SK-N-SH (cell line): ENCODE measurements around the gene TMPRSS11E. TPM values are rescaled to one million over a fixed set of nuclear protein-coding genes. Genes with fewer than 3 reads are reported as not detected.

Experiments used
- CTCF ChIA-PET: fragments of 300-600, 350-600 bp; formaldehyde crosslinking; extraction: SDS; loops from one replicate; lab custom pipeline; 2021; lab: Yijun Ruan, JAX
- POLR2A ChIA-PET: fragments of 350-600 bp; sonication (Branson Sonifier 250); formaldehyde crosslinking; extraction: SDS; loops from one replicate; lab custom pipeline; 2020; ENCODE audit warnings: antibody characterized with exemption, inconsistent platforms; lab: Yijun Ruan, JAX
- DNase-seq: peaks from one replicate; pipeline ENCODE4 v3.0.0; 2012
- H2AFZ ChIP-seq: fragments of 200-600 bp; sonication (generic); 2 replicates; pipeline ENCODE4 v1.8.1; 2016; ENCODE audit warnings: antibody characterized with exemption, mild to moderate bottlenecking, low read depth
- H3F3A ChIP-seq: fragments of 200-600 bp; sonication (generic); replicated peaks from 2 replicates; pipeline ENCODE3; 2016; ENCODE audit warnings: antibody characterized with exemption, mild to moderate bottlenecking; ENCODE audit not compliant: insufficient read depth
- H3K27ac ChIP-seq, 2 experiments: fragments of 200-500 bp in 1 of 2; fragments of 200-600 bp in 1 of 2; sonication (Bioruptor generic) in 1 of 2; sonication (generic), shearing (Covaris generic) in 1 of 2; 2 replicates each; pipeline versions ENCODE4 v1.5.1 to v1.6.1; 2014 to 2016; ENCODE audit warnings: low read depth in 2 of 2, inconsistent platforms in 1 of 2, low read length in 1 of 2, mild to moderate bottlenecking in 1 of 2, mixed read lengths in 1 of 2
- H3K27me3 ChIP-seq: fragments of 200-600 bp; sonication (generic), shearing (Covaris generic); 2 replicates; pipeline ENCODE4 v1.6.1; 2016; ENCODE audit warnings: mixed run types; ENCODE audit not compliant: insufficient read depth
- H3K36me3 ChIP-seq, 2 experiments: fragments of 200-500 bp in 1 of 2; fragments of 200-600 bp in 1 of 2; sonication (Bioruptor generic) in 1 of 2; sonication (generic) in 1 of 2; replicated peaks in 1 of 2; 2 replicates each; pipeline versions ENCODE3 to v1.5.1; 2014 to 2016; ENCODE audit warnings: low read length in 1 of 2, mild to moderate bottlenecking in 1 of 2; ENCODE audit not compliant: insufficient read depth in 2 of 2, control insufficient read depth in 1 of 2
- H3K4me1 ChIP-seq, 2 experiments: fragments of 200-500 bp in 1 of 2; fragments of 200-600 bp in 1 of 2; sonication (Bioruptor generic) in 1 of 2; sonication (generic), shearing (Covaris generic) in 1 of 2; 2 replicates each; pipeline versions ENCODE4 v1.5.1 to v1.6.1; 2014 to 2016; ENCODE audit warnings: low read depth in 1 of 2, low read length in 1 of 2, mixed run types in 1 of 2; ENCODE audit not compliant: insufficient read depth in 2 of 2, control insufficient read depth in 1 of 2
- H3K4me2 ChIP-seq: fragments of 200-600 bp; sonication (generic), shearing (Covaris generic); 2 replicates; pipeline ENCODE4 v1.6.1; 2017; ENCODE audit warnings: mixed run types
- H3K4me3 ChIP-seq, 2 experiments: fragments of 200-500 bp in 1 of 2; fragments of 200-600 bp in 1 of 2; sonication (Bioruptor generic) in 1 of 2; sonication (generic), shearing (Covaris generic) in 1 of 2; 2 replicates each; pipeline versions ENCODE4 v1.5.1 to v1.8.1; 2014 to 2016; ENCODE audit warnings: low read depth in 2 of 2, inconsistent platforms in 1 of 2, low read length in 1 of 2, mild to moderate bottlenecking in 1 of 2, mixed read lengths in 1 of 2, moderate library complexity in 1 of 2
- H3K79me2 ChIP-seq: fragments of 200-600 bp; sonication (generic); 2 replicates; pipeline ENCODE4 v1.8.1; 2017; ENCODE audit warnings: mild to moderate bottlenecking; ENCODE audit not compliant: insufficient read depth
- H3K9ac ChIP-seq: fragments of 200-600 bp; sonication (generic); 2 replicates; pipeline ENCODE4 v1.6.1; 2017; ENCODE audit warnings: mixed run types
- H3K9me2 ChIP-seq: fragments of 200-600 bp; sonication (generic); 2 replicates; pipeline ENCODE4 v1.6.1; 2017; ENCODE audit warnings: mixed run types
- H3K9me3 ChIP-seq: fragments of 200-600 bp; sonication (generic); 2 replicates; pipeline ENCODE4 v1.6.1; 2017; ENCODE audit warnings: mixed run types, mild to moderate bottlenecking, moderate library complexity
- H4K20me1 ChIP-seq: fragments of 200-600 bp; sonication (generic); 2 replicates; pipeline ENCODE4 v1.6.1; 2017; ENCODE audit warnings: mild to moderate bottlenecking, mixed run types; ENCODE audit not compliant: insufficient read depth
- CTCF ChIP-seq: fragments of 200-600 bp; sonication (generic); IDR thresholded peaks from 2 replicates; pipeline ENCODE4 v1.6.1; 2017; ENCODE audit warnings: antibody characterized with exemption, mild to moderate bottlenecking, moderate library complexity
- ELF1 ChIP-seq: IDR thresholded peaks from 2 replicates; pipeline ENCODE4 v1.4.0; 2012
- EP300 ChIP-seq, 2 experiments: IDR thresholded peaks; 2 replicates each; pipeline versions ENCODE4 v1.4.0 to v1.6.1; 2012; ENCODE audit warnings: borderline replicate concordance in 1 of 2, low read depth in 1 of 2, low read length in 1 of 2
- EZH2phosphoT487 ChIP-seq: fragments of 200-600 bp; sonication (generic); IDR thresholded peaks from 2 replicates; pipeline ENCODE4 v1.6.1; 2017; ENCODE audit warnings: low read depth, mixed run types, mild to moderate bottlenecking, antibody characterized with exemption, moderate library complexity, borderline replicate concordance
- FOXJ3 ChIP-seq: sonication (generic); formaldehyde crosslinking; IDR thresholded peaks from 2 replicates; pipeline ENCODE4 v1.5.1; 2020; ENCODE audit warnings: mild to moderate bottlenecking, missing genetic modification reagents
- IRF3 ChIP-seq: fragments of 150-350 bp; IDR thresholded peaks from 2 replicates; pipeline ENCODE4 v1.6.1; 2016; ENCODE audit warnings: mild to moderate bottlenecking, low read depth, low read length
- MAX ChIP-seq: IDR thresholded peaks from 2 replicates; pipeline ENCODE4 v1.4.0; 2012; ENCODE audit warnings: low read depth
- MXI1 ChIP-seq: IDR thresholded peaks from 2 replicates; pipeline ENCODE4 v1.6.1; 2012; ENCODE audit warnings: mild to moderate bottlenecking, low read depth, low read length, improper control_type of control experiment
- NFIC ChIP-seq: IDR thresholded peaks from 2 replicates; pipeline ENCODE4 v1.4.0; 2012; ENCODE audit warnings: borderline replicate concordance
- RAD21 ChIP-seq: IDR thresholded peaks from 2 replicates; pipeline ENCODE4 v1.6.1; 2012; ENCODE audit warnings: mild to moderate bottlenecking, low read length
- REST ChIP-seq: IDR thresholded peaks from 2 replicates; pipeline ENCODE4 v1.6.1; 2012; ENCODE audit warnings: mild to moderate bottlenecking, low read depth, low read length, moderate library complexity
- RXRA ChIP-seq: IDR thresholded peaks from 2 replicates; pipeline ENCODE4 v1.4.0; 2012; ENCODE audit warnings: low read depth, mild to moderate bottlenecking, borderline replicate concordance
- SMC3 ChIP-seq: IDR thresholded peaks from 2 replicates; pipeline ENCODE4 v1.6.1; 2012; ENCODE audit warnings: low read depth, low read length, improper control_type of control experiment
- TEAD4 ChIP-seq: IDR thresholded peaks from 2 replicates; pipeline ENCODE4 v1.4.0; 2012; ENCODE audit warnings: mild to moderate bottlenecking, borderline replicate concordance; ENCODE audit not compliant: insufficient read depth
- ZBTB33 ChIP-seq: IDR thresholded peaks from 2 replicates; pipeline ENCODE4 v1.4.0; 2012; ENCODE audit warnings: low read depth, borderline replicate concordance
- WGBS: methylation state at CpG from one replicate; pipeline ENCODE4 v1.1.6; 2017; ENCODE audit warnings: low lambda C conversion rate; 5-methylcytosine and 5-hydroxymethylcytosine counted together
- polyA plus RNA-seq, 3 experiments: library from polyadenylated mRNA; depleted of rRNA; stranded (reverse); fragments of >200 nt; gene quantifications; 2 replicates each; pipeline ENCODE4 v1.2.3, GENCODE V29; 2012

The TMPRSS11E gene
- polyA plus RNA-seq, 1 of the 3 experiments (the other 2 are of a cell fraction) = not detected

- no peaks in the 10 kb centered on the region for H4K20me1 ChIP-seq
- H3K4me2 ChIP-seq = no peak overlapping the region
- no peaks in the 10 kb centered on the region for H3K9me3 ChIP-seq
- ChIA-PET POLR2A (no interaction called here), CTCF (interaction anchor here (1.3 kb wide), 2 partner anchors 26 to 129 kb away, joined by 4 to 5 read pairs; no protein-coding TSS in a partner anchor)
- H3K9ac ChIP-seq = no peak overlapping the region
- no peak overlapping the region for H2AFZ ChIP-seq
- H3F3A ChIP-seq = no peaks in the 10 kb centered on the region
- no peaks in the 10 kb centered on the region for H3K79me2 ChIP-seq
- H3K4me3 ChIP-seq = no peak overlapping the region
- no peaks in the 10 kb centered on the region for H3K9me2 ChIP-seq
- H3K36me3 ChIP-seq = no peaks in the 10 kb centered on the region
- no peaks in the 10 kb centered on the region for H3K4me1 ChIP-seq
- H3K27me3 ChIP-seq = no peaks in the 10 kb centered on the region; the same call in 1 of the 2 replicates
- H3K27ac ChIP-seq = no peak overlapping the region
- DNase-seq = no peak
- TF ChIP-seq EP300 (IDR thresholded peaks at IDR 0.05; ENCODE audit: borderline replicate concordance in 1 of 2, low read depth in 1 of 2, low read length in 1 of 2) = no peak
- no peak for TF ChIP-seq CTCF
- no peak for TF ChIP-seq SMC3
Observed at GRCh38 chr4:68401231-68401630, 46.0 kb upstream of the TMPRSS11E start.

- no peak for DNase-seq
- Histone ChIP-seq H3K27me3 (peaks cover 6% of the 10 kb centered on the region; the same call in 1 of the 2 replicates), H2AFZ (no peak overlapping the region), H3K79me2 (no peaks in the 10 kb centered on the region), H3K9me2 (no peaks in the 10 kb centered on the region), H3K4me1 (no peaks in the 10 kb centered on the region), H3K4me3 (no peak overlapping the region), H4K20me1 (no peaks in the 10 kb centered on the region), H3K36me3 (no peaks in the 10 kb centered on the region), H3K9ac (no peak overlapping the region), H3F3A (no peaks in the 10 kb centered on the region), H3K27ac (no peak overlapping the region), H3K9me3 (no peaks in the 10 kb centered on the region), H3K4me2 (no peak overlapping the region)
- ChIA-PET CTCF (no interaction called here), POLR2A (no interaction called here)
- 0% methylated on average over 2 of the region's 2 CpGs for WGBS
- no peak for TF ChIP-seq IRF3
- TF ChIP-seq TEAD4 = no peak
- no peak for TF ChIP-seq EZH2phosphoT487
- no peak for TF ChIP-seq RAD21
- TF ChIP-seq RXRA = no peak
- TF ChIP-seq REST = no peak
- no peak for TF ChIP-seq MAX
- no peak for TF ChIP-seq EP300 (IDR thresholded peaks at IDR 0.05; ENCODE audit: borderline replicate concordance in 1 of 2, low read depth in 1 of 2, low read length in 1 of 2)
- no peak for TF ChIP-seq ELF1
- TF ChIP-seq FOXJ3 (CRISPR knock-in tag) = no peak
- TF ChIP-seq MXI1 = no peak
- no peak for TF ChIP-seq CTCF
- no peak for TF ChIP-seq ZBTB33
- TF ChIP-seq NFIC = no peak
Observed at GRCh38 chr4:68404153-68404552, 43.1 kb upstream of the TMPRSS11E start.
